ENCODE data around the gene BPTF.

DNA sequence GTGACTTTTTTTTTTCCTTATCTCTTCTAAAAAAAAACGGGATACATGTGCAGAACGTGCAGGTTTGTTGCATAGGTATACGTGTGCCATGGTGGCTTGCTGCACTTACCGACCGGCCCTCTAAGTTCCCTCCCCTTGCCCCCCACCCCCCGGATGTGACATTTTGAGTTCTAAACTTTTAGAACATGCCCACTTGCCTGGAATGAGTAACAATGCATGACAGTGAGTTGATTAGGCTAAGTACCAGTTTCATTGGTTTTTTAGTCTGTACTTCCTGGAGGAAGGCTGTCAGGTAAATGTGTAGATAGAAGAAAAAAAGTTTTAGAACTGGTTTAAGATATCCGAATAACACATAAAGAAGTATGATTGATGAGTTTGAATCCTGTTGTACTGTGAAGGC is 4.0 kb downstream of the BPTF start:
- no peak for TF ChIP-seq CTCF (IDR thresholded peaks at IDR 0.05)
- TF ChIP-seq POLR2A (IDR thresholded peaks at IDR 0.05), result no peak

Data from lower leg skin (tissue), 3 donors.